Measurements from ENCODE around the gene HOXA11.

Gene HOXA11

DNA sequence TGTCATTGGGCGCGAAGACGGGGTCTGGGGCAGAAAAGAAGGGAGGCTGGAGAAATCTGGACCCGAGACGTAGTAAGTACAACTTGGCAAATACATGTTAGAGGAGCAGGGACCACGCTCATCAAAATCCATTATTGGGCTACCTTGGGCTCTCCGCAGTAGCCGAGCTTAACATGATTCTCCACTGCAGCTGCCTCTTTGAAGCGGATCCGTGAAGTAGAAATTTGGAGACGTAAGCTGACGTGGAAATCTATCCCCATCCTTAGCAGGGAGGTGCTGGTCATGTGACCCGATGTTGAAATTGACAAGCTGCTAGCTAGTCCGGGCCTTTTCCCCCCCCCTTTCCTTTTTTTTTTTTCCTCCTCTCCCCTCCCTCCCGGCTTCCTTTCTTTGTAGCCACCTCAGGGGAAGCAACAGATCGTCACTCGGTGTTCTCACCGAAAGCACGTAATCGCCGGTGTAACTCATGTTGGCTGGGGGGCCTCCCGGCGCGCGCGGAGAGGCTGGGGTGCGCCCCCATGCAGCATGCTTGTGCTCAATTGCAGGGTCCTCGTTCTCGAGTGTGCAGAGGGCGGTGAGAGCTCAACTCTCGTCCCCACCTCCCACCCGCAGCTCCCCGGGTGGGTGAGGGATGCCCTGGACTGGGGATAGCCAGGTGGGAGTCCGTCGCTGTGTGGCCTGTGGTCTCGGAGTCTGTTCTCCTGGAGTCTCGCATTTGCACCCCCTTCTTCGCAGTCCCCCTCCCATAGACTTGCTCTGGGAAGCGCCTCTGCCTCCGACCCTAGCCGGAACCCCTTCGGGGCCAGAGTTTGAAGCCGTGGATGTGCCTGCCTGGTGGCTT, at the start of gene HOXA11:
Gene HOXA11, minus strand, starts transcription at position 220 of the 841 bp plus-strand sequence. Its CDS starts 88 bp downstream, at position 132.
- no peak for DNase-seq (ENCODE audit: low spot score)

DNA sequence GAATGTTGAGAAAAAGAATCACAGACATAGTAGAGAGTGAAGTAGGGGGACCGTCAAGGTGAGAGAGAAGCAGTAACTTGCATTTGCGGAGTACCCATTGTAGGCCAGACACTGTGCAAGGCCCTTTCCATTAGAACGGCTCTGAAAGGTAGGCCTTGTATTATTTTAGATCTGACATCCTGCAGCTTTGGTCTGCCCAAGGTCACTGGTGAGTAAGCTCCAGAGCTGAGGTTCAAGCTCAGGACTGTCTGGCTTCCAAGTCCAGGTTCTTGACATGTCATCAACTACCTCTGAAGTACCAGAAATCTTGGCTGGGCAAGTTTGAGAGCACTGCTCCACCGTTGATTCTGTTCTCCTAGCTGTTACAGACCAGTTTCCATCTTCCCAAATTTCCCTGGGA, 44.4 kb upstream of the HOXA11 start:
- no peak for DNase-seq (ENCODE audit: low spot score)

DNA sequence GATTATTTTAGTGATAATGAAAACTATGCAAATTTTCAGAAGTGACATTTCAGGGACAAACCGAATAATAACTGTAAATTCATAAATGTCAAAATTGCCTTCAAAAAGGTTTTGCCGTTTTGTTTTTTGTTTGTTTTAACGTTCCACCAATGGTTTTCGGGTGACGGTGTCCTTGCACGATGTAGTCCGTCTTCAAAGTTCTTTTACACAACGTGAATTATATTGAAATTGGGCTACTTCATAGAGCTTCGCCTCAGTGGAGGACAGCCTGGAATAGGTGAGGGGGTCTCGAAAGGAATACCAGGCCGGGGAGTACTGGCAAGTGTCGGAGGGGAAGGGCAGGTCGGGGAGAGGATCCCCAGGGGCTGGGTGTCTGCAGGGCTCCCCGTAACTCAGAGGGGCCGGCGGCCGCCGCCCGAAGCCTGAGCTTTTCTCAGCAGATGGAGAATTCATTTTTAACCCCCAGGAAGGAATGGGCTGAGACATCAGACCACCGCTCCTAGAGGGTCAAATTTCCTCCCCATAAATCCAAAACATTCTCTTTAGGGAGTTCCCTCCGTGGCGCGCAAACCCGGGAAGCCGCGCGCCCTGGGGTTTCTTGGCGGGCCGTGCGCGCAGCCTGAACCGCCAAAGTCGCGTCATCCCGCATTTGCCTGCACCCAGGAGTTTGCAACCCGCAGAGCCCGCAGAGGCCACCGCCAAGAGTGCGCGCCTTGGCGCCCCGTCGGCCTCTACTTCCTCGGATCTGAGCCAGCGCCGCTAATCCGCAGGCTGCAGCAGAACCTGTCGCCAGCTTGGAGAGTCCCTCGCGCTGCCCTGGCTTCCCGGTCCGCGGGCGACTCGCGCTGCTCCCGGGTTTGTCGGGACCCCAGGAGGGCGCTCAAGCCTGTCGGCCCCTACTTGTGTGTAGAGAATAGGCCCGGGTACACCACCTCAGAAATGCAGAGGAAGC, 40.2 kb upstream of the HOXA11 start:
- DNase-seq (ENCODE audit: low spot score), result no peak

DNA sequence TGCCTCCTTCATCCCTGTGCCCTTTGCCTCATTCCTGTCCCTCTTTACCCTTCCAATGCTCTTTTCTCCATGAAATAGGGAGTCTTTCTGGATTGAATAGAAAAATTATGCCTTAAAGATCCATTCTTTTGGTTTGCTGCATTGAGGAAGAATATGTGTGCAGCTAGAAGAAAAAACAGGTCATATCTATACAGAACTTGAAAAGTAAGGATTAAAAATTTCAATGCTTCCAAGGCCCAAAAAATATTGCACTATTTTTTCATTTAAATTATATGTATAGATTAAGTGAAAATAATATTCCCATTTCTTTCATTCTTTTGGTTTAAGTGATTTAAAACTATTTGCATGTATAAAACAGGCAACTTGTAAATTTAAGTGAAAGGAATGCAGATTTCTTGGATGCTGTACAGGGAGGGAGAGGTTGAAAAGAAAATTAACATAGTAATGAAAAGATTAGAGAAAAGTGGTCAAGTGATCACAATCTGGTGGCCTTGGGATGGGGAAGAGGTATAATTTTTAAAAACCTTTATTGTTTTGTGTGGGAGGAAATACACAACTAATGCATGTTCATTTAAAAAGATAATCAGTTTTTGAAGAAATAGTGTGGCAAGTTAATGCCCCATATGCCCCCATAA, 39.0 kb upstream of the HOXA11 start:
- no peak for DNase-seq (ENCODE audit: low spot score)

DNA sequence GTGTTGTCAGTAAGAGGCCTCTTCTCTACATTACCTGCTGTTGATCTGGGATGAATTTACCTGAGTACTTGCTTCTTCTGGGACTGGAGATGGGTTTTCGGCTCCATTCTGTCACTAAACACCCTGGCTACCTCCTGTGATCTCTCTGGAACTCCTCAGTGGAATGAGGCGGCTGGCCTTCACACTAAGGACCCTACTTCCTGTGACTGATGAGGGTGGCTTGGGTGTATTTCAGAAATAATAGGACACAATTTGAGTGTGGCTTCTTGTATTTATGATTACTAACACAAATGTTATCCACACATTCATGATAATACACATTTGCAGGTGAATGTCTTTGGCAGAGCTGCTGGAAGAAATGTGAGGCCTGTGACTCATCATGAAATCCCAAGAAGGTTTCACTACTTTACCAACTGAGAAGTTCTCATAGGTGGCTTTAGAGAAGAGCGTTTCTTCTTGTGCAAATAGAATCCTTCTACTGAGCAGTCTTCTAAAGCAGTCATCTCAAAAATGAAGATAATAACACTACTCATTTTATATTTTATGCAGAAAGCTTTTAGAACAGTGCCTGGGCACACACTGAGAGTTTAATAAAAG, 36.3 kb upstream of the HOXA11 start:
- DNase-seq (ENCODE audit: low spot score), result no peak

DNA sequence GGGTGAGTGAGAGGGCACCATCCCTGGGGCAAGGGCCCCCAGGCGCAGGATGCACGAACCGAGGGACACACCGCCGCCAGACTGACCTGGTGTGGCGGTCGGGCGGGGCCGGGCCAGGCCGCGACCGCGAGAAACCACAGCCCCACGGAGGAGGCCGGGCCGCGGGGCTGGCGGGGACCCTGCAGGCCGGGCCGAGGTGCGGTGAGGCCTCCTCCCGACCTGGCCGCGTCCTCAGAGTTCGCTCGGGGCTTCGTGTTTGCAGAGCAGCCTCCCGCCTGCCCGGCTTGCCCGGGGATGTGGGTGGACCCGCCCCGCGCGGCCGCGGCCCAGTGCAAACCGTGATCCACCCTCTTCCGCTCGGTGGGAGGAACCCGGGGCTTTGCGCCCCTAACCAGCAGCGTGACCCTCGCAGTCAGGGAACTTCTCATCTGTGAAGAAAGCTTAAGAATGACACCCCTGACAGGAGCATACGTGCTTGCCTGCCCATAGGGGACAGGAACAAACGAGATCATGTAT, 35.5 kb upstream of the HOXA11 start:
- DNase-seq (ENCODE audit: low spot score), result no peak

DNA sequence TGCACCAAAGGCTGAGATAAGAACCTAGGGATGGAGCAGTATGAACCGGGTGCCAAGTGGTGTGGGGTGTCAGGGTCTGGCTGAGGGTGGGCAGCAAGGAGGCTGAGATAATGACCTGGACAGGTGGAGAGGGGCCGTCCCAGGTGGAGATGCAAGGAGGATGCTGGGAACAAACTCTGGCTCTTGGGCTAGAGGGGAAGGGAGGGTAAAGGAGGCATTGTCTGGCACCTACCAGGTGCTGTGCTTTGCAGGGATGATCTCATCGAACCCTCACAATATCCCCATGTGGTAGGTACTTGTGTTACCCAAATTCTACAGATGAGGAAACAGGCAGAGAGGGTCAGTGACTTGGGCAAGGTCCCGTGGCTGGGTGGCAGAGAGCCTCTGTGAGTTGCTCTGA, 34.8 kb upstream of the HOXA11 start:
- no peak for DNase-seq (ENCODE audit: low spot score)

DNA sequence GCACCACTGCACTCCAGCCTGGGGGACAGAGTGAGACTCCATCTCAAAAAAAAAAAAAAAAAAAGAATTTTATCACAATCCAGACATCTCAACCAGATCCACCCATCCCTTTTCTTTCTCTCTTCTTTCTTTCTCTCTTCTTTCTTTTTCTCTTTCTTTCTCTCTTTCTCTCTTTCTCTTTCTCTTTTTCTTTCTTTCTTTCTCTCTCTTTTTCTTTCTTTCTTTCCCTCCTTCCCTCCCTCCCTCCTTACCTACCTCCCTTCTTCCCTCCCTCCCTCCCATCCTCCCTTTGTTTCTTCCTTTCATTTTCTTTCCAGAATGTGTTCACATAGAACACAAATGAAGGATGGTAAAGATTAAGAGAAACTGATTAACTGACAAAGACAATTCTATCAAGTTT, 32.9 kb upstream of the HOXA11 start:
- DNase-seq (ENCODE audit: low spot score), result no peak

DNA sequence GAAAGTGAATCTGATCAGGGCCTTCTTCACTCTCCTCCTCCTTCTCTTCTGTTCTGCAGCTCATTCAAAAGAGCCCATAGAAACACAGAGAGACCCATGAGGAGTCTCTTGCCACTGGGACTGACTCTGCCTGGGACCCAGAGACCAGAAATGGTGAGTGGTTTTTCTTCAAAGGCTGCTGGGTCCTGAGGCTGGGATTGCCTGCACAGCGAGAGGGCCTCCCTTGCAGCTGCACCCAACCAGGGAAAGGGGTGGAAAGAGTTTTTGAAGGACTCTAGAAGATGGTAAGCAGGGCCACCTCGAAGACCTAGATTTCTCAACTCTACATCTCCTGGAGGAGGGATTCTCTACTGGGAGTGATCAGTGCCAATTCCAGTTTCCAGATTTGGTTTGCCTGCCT, 30.3 kb upstream of the HOXA11 start:
- no peak for DNase-seq (ENCODE audit: low spot score)

DNA sequence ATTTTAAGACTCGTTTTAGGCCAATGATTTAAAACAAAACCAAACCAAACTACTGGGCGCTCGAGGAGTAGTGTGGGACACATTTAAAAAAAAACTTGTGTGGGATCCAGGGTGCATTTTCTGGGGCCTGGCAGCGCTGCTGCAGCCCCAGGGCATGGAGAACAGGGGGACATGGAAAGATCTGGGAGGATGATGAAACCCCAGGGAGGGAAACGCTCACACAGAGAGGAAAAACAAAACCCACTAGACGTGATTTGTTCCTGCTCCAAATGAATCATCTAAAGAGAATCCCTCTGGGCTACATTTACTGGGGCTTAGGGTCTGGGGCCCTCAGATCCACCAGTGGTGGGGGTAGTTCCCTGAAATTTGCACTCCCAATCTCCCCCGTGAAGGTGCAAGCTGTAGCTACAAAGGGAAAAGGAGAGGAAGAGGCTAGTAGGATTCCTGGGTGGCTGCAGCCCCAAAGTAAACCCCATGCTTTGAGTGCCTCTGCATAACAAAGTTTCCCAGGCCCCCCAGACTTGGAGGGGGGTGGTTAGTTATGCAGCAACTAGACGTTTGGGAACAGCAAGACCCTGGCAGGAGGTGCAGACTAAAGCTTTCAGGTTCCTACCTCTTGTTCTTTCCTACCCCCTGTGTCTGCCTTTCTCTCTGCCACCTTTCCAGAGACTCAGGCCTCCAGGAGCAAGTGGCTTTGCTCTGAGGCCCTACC, 29.4 kb upstream of the HOXA11 start:
- DNase-seq (ENCODE audit: low spot score), result no peak

DNA sequence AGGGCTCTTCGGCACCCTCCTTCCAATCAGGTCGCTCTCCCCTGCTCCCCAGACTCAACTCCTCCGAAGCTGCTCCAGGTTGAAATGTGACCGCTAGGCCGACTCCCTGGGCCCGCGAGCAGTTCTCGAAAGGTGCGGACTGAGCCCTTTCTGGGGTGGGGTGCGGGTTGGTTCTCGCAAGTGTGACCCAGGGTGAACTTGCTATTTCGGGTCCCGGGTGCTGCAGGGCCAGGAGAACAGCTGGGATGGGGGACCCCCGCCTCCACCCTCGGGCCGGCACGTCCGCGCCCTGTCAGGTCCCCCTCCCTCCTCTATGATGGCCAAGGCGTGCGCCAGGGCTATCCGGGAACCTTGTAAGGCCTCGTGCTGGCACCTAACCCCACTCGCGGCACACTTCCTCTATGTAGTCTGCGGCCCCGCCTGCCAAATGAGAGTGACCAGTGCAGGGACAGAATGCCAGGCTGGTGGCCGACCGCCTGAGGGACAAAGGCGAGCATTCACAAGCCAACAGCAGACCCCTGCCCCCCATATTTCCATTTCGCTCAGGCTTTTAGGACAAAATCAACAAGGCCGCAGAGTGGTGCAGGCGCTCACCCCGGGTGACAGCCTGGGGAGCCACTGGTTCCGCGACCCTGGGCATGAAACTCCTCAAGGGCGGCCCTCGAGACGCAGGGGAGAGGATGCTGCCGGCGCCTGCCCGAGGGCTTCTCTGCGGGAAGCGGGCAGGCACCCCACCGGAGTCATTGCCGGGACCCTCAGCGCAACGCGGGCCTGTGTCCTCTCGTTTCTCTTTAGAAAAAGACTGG, 28.6 kb upstream of the HOXA11 start:
- DNase-seq (ENCODE audit: low spot score), result no peak

DNA sequence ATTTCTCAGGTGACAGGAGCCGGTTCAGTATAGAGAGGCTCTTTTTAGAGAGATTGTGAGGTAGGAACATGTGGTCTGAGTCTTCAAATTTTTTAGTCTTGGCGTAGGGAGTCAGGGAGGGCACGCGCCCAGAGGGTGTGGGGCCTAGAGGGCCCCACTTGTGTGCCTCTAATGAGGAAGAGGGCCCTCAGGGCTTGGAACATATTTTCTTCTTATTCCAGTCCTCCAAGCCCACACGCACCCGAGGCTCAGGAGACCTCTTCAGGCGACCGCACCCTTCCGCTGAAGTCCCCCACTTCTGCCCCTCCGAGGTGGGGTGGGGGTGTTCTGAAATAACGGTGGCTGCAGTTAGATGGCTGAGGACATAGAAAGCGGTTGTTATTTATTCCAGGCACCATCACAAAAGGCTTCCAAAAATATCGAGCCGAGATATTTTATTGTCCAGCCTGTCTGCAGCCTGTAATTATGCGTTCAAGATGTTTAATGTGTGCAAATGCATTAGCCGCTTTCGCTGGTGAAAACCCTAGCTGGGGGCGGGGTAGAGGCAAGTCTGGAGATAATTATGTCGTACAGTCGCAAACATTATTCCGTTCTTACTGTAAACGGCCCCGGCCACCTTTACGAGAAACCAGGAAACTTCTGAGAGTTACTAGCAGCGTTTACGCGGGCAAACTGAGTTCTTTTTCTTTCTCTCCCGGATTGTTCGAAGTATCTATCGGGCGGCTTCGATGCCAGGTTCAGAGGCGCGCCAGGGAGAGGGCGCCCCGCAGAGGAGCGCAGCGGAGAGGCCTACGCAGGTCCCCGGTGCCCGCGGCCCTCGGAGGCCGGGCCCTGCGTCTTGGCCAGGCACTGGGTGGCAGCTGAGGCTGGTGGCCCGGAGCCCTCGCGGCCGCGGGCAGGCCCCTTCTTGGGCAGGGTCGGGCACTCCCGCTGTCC, 27.7 kb upstream of the HOXA11 start:
- no peak for DNase-seq (ENCODE audit: low spot score)

DNA sequence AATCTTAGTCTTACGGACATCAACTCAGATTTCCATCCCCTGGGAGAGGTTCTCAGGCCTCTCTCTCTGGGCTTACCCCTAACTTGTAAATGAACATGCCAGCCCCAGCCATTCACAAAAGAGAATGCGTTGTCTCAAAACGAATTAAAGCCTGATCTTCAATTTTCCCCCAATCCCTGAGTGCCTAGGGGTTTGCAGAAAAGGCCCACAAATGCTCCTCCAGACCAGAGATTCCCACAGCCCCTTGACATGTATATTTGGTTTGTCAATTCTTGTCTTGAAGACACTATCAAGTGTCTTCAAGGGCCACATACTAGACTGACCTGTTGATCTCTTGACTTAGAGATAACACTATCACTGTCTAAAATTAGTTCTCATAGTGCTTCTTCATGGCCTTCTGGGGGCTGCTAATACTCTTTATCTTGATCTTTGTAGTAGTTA, 26.8 kb upstream of the HOXA11 start:
- DNase-seq (ENCODE audit: low spot score), result no peak

DNA sequence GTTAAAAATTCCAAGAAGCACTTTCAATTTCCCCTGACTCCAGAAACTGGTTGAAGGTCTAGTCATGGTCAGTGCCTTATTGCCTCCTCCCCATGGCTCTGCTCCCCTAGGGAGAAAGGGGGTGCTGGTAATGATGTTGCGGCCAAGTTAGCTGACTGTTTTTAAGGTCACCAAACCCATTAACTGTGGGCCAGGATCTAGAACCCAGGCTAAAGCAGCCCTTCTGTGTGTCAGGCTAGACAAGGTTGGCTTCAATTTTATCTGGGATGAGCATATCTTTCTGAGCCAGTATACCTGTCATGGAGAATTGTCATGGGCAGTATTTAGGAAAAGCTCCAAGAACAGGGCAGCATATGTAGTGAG, 26.0 kb upstream of the HOXA11 start:
- no peak for DNase-seq (ENCODE audit: low spot score)

DNA sequence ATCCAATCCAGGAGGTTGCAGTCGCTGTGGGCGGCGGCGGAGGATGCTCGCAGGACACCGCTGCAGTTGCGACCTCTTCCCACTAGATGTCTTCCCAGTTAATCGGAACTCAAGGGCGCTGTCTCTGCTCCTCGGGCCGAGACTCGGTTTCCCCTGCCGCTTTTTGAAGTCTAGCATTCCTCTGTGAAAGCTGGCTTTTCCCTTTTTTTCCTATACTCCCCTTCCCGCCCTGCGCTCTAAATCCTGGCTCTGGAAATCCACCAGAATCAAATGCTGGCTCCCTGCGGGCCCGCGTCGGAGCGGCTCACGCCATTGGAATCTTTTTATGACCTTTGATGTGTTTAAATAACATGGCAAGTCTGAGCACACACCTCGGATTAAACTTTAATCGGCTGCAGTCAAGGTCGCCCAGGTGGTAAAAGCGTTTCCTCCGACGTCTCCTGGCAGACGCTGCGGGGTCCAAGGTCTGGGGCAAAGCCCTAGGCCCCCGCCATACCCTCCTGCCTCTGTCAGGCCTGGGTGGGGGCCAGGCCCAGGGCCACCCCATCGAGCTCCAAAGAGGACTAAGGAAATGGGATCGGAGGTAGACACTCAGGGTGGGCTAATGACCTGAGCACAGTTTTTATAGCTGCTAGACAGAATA, 25.5 kb upstream of the HOXA11 start:
- no peak for DNase-seq (ENCODE audit: low spot score)

DNA sequence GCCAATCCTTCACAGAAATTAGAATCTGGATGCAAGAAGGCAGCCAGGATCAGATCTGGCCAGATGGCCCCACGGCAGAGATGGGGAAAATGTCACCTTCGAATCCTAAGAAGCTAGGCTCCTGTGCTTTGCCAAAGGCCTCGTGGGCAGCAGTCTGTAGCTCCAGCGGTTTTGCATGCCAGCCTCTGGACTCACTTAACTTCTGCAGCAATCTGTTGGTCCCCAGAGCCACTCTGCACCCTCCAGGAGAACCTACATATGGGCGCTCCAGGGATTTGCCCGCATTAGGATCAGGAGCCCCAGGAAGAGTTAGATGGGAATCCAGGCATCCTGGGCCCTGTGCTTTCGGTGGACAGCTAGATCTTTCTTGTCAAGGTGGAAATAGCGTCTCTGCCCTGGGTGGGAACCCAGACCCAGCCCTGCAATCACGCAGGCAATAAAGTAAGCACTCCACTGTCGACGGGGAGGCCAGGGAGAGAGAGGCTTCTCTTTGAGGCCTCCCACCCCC, 25.0 kb upstream of the HOXA11 start:
- no peak for DNase-seq (ENCODE audit: low spot score)

DNA sequence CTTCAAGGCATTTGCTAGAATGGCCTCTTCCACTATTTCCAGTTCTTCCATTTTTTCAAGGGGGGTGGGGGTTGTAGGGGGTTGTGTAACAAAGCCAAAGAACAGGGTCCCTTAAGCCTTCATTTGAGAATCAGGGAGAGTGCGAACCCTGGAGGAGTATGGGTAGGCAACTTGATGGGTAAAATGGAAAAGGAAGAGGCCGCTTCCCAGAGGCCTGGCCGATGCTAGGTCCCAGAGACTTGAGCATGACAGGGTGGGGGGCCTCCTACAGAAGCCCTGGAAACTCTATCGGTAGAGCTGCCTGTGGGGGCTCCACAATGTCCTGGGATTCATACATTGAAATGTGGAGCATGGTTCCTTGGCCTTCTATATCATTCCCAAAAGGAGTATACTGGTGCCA, 24.0 kb upstream of the HOXA11 start:
- DNase-seq (ENCODE audit: low spot score), result no peak

DNA sequence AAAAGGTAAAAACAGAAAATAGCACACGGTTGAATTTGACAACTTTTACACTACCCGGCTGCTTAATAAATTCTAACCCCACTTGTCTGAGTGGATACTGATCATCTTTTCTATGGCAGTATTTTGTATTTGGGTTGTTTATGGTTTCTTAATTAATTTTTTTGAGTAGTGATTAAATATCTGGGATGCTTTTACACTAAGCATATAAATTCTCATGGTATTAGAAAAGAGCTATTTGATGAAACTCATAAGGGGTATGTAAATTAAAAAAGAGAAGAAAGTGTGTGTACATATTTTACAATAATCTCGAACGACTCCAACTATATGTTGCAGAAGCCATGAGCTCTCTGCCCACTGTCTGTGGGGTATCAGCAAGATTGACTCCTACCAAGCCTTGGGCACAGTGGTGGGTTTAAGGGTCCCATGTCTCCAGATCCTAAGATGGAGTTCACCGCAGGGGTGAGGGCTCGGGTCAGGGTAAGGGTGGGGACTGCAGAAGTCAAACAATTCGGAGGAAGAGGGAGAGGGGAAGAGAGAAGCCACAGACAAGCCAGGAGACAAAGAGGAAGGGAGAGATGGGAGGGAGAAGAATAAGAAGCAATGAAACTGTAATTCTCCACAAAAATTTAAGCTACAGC, 22.4 kb upstream of the HOXA11 start:
- DNase-seq (ENCODE audit: low spot score), result no peak
